K562 (cell line): ENCODE data around the gene RCSD1.

Source experiments
- CEBPB ChIP-seq: fragments of 450-650 bp; IDR thresholded peaks from 2 replicates; pipeline ENCODE4 v1.6.1; 2016; ENCODE audit warnings: missing genetic modification characterization, missing compliant biosample characterization
- CTCF ChIP-seq, 3 experiments: IDR thresholded peaks in 2 of 3; conservative IDR thresholded peaks in 1 of 3; 2 replicates each; pipeline ENCODE4 v1.5.1; 2011 to 2012; ENCODE audit warnings: low read length in 3 of 3, mild to moderate bottlenecking in 3 of 3, control low read depth in 2 of 3, improper control_type of control experiment in 1 of 3, inconsistent platforms in 1 of 3, low read depth in 1 of 3, mixed read lengths in 1 of 3, moderate library complexity in 1 of 3; ENCODE audit not compliant: insufficient read depth in 2 of 3
- DIDO1 ChIP-seq: fragments of 450-650 bp; IDR thresholded peaks from 2 replicates; pipeline ENCODE4 v1.6.1; 2016; ENCODE audit warnings: low read depth, missing biosample characterization, missing genetic modification characterization
- EP300 ChIP-seq: IDR thresholded peaks from 2 replicates; pipeline ENCODE4 v1.6.1; 2012; ENCODE audit warnings: low read length, improper control_type of control experiment
- FOXK2 ChIP-seq, 2 experiments: fragments of 450-650 bp; IDR thresholded peaks in 1 of 2; conservative IDR thresholded peaks in 1 of 2; 2 replicates each; pipeline ENCODE4 v1.6.1; 2016; ENCODE audit warnings: low read depth in 2 of 2, mild to moderate bottlenecking in 1 of 2
- HDAC2 ChIP-seq: fragments of 450-650 bp; IDR thresholded peaks from 2 replicates; pipeline ENCODE4 v1.6.1; 2016; ENCODE audit warnings: mild to moderate bottlenecking
- HLTF ChIP-seq: fragments of 450-650 bp; IDR thresholded peaks from 2 replicates; pipeline ENCODE4 v1.6.1; 2016
- JUNB ChIP-seq: fragments of 450-650 bp; formaldehyde crosslinking; conservative IDR thresholded peaks from 2 replicates; pipeline ENCODE4 v1.4.0; 2020; ENCODE audit warnings: mild to moderate bottlenecking
- NFYB ChIP-seq: IDR thresholded peaks from 2 replicates; pipeline ENCODE4 v1.6.1; 2011; ENCODE audit warnings: mild to moderate bottlenecking, moderate library complexity; ENCODE audit not compliant: insufficient read length; ENCODE audit errors: extremely low read depth
- NRF1 ChIP-seq, 2 experiments: fragments of 450-650 bp; IDR thresholded peaks in 1 of 2; conservative IDR thresholded peaks in 1 of 2; 2 replicates each; pipeline ENCODE4 v1.6.1; 2014; ENCODE audit warnings: mild to moderate bottlenecking in 2 of 2
- PRDM10 ChIP-seq: fragments of 450-650 bp; IDR thresholded peaks from 2 replicates; pipeline ENCODE4 v1.6.1; 2018; ENCODE audit not compliant: partially characterized antibody

- TF ChIP-seq HDAC2 (no peak), HLTF (no peak), CTCF (IDR thresholded peaks at IDR 0.05 in 2 of 3, conservative IDR thresholded peaks at IDR 0.05 in 1 of 3; ENCODE audit: insufficient read depth in 2 of 3, low read depth in 1 of 3, low read length in 3 of 3) (no peak), JUNB (CRISPR knock-in tag) (no peak), FOXK2 (conservative IDR thresholded peaks at IDR 0.05 in 1 of 2, IDR thresholded peaks at IDR 0.05 in 1 of 2; ENCODE audit: low read depth in 2 of 2) (no peak), NFYB (no peak), PRDM10 (no peak), DIDO1 (no peak), CEBPB (tag) (no peak), NRF1 (conservative IDR thresholded peaks at IDR 0.05 in 1 of 2, IDR thresholded peaks at IDR 0.05 in 1 of 2) (no peak), EP300 (no peak)
Observed at GRCh38 chr1:167656657-167657056, 26.6 kb downstream of the RCSD1 start.
